T-helper 1 cell treated with Interleukin-12 subunit alpha and Interleukin-12 subunit beta and Interleukin-4 antibody, amounts not matched to agents 30 ng/mL and 1 ng/mL, for 36 hours (primary cell): ENCODE measurements around the gene BPIFB4. TPM values are rescaled to one million over a fixed set of nuclear protein-coding genes. Genes with fewer than 3 reads are reported as not detected.

ENCODE experiments used
- intact Hi-C: fragments of 100-400 bp; cut with micrococcal nuclease; formaldehyde crosslinking; loops from one replicate; pipeline ENCODE4 v1.15.1; 2024
- total RNA-seq: library from RNA; stranded (reverse); gene quantifications from 2 replicates; pipeline ENCODE4 v1.2.3, GENCODE V29; 2022

The BPIFB4 gene
- total RNA-seq, 1 donor from 2014 or later, result not detected

DNA sequence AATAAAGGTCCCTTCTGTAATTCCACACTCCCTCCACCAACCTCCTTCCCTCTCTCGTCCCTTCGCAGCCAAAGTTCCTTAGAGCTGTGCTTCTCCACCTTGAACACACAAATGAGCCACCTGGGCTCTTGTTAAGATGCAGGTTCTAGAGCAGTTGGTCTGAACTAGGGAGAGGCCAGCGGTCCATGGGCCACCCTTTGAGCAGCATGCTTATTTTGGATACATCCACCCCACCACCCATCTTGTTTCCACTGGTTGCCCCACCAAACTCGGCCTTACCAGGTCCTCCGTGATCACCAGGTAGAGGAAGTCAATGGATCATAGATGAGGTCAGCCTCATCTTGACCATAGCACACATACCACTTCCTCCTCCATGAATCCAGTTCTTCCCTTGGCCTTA lies 81.2 kb downstream of the BPIFB4 start:
- intact Hi-C loops, result no loop called here

Other genes with a start within 250 kb of the BPIFB4 start
- 0.73 and 0.96 TPM in 2 replicates for gene EFCAB8, start 220.7 kb upstream of the BPIFB4 start, total RNA-seq
- gene SUN5, start 75.2 kb upstream of the BPIFB4 start, total RNA-seq, result not detected in 2 replicates
- not detected in 2 replicates for gene BPIFB2, start 71.9 kb upstream of the BPIFB4 start, total RNA-seq
- not detected in 2 replicates for gene BPIFB6, start 48.0 kb upstream of the BPIFB4 start, total RNA-seq
- not detected in 2 replicates for gene BPIFB3, start 25.7 kb upstream of the BPIFB4 start, total RNA-seq
- not detected in 2 replicates for gene BPIFA2, start 88.5 kb downstream of the BPIFB4 start, total RNA-seq
- not detected in 2 replicates for gene BPIFA3, start 137.7 kb downstream of the BPIFB4 start, total RNA-seq
- gene BPIFA1, start 156.4 kb downstream of the BPIFB4 start, total RNA-seq, result not detected in 2 replicates
- not detected in 2 replicates for gene BPIFB1, start 203.6 kb downstream of the BPIFB4 start, total RNA-seq